ENCODE measurements around the gene ANO7. TPM values are rescaled to one million over a fixed set of nuclear protein-coding genes. Genes with fewer than 3 reads are reported as not detected.

ANO7 gene
- polyA plus RNA-seq, 1 donor from 2014 or later = not detected

DNA sequence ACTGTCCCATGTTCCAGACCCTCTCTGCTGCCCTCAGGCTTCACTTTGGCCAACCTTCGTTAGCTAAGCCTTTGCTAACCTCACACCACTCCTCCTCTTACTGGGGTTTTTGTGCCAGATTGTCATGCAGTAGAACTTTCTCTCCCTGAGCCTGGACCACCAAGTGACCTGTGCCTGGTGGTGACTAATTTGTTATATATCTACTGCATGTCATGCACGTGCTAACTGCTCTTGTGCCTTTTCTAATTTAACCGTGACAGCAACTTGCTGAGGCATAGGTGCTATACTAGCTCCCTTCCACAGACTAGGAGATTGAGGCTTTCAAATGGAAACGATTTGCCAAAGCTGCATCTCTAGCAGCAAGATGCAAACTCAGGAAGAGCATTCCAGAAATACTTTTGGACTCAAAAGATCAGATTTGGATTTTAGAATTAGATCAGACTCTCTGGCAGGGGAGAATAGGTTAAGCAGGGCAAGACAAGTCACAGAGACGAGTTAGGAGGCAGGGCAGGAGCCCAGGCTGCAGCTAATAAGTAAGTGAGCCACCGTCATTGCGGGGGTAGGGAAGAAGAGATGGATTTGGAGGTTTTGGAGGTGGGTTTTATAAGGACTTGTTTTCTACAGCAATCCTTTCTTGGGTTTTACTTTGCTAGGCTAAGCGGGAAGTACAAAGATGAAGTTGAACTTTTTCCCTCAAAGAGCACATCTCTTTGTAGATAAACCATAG is 36.4 kb upstream of the ANO7 start:
- Histone ChIP-seq H3K9ac (ENCODE audit: low read length) (no peak overlapping the region), H3K9me3 (ENCODE audit: low read length) (no peaks in the 10 kb centered on the region), H3K4me3 (ENCODE audit: low read length) (peak overlapping the region; percentile 98), H3K36me3 (ENCODE audit: insufficient read depth, low read length) (no peaks in the 10 kb centered on the region), H2AFZ (ENCODE audit: low read depth, low read length) (no peak overlapping the region), H4K20me1 (ENCODE audit: insufficient read depth) (no peaks in the 10 kb centered on the region), H3K9me2 (ENCODE audit: insufficient read depth, low read length) (no peaks in the 10 kb centered on the region), H3K79me2 (replicated peaks; ENCODE audit: insufficient read depth, low read length) (peaks cover 7% of the 10 kb centered on the region), H3F3A (ENCODE audit: insufficient read depth, low read length, poor library complexity, severe bottlenecking) (no peaks in the 10 kb centered on the region), H3K27me3 (ENCODE audit: insufficient read depth, low read depth, low read length) (no peaks in the 10 kb centered on the region), H3K27ac (ENCODE audit: low read length) (no peak overlapping the region), H3K4me2 (ENCODE audit: low read length) (no peak overlapping the region)
- TF ChIP-seq TAF1 (IDR thresholded peaks at IDR 0.05; ENCODE audit: low read depth) = no peak
- TF ChIP-seq, protein P1, sequence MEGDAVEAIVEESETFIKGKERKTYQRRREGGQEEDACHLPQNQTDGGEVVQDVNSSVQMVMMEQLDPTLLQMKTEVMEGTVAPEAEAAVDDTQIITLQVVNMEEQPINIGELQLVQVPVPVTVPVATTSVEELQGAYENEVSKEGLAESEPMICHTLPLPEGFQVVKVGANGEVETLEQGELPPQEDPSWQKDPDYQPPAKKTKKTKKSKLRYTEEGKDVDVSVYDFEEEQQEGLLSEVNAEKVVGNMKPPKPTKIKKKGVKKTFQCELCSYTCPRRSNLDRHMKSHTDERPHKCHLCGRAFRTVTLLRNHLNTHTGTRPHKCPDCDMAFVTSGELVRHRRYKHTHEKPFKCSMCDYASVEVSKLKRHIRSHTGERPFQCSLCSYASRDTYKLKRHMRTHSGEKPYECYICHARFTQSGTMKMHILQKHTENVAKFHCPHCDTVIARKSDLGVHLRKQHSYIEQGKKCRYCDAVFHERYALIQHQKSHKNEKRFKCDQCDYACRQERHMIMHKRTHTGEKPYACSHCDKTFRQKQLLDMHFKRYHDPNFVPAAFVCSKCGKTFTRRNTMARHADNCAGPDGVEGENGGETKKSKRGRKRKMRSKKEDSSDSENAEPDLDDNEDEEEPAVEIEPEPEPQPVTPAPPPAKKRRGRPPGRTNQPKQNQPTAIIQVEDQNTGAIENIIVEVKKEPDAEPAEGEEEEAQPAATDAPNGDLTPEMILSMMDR (IDR thresholded peaks at IDR 0.05; ENCODE audit: poor library complexity, severe bottlenecking) = no peak
- TF ChIP-seq SMC3 (conservative IDR thresholded peaks at IDR 0.05; ENCODE audit: poor library complexity) = no peak
- TF ChIP-seq, protein P2, sequence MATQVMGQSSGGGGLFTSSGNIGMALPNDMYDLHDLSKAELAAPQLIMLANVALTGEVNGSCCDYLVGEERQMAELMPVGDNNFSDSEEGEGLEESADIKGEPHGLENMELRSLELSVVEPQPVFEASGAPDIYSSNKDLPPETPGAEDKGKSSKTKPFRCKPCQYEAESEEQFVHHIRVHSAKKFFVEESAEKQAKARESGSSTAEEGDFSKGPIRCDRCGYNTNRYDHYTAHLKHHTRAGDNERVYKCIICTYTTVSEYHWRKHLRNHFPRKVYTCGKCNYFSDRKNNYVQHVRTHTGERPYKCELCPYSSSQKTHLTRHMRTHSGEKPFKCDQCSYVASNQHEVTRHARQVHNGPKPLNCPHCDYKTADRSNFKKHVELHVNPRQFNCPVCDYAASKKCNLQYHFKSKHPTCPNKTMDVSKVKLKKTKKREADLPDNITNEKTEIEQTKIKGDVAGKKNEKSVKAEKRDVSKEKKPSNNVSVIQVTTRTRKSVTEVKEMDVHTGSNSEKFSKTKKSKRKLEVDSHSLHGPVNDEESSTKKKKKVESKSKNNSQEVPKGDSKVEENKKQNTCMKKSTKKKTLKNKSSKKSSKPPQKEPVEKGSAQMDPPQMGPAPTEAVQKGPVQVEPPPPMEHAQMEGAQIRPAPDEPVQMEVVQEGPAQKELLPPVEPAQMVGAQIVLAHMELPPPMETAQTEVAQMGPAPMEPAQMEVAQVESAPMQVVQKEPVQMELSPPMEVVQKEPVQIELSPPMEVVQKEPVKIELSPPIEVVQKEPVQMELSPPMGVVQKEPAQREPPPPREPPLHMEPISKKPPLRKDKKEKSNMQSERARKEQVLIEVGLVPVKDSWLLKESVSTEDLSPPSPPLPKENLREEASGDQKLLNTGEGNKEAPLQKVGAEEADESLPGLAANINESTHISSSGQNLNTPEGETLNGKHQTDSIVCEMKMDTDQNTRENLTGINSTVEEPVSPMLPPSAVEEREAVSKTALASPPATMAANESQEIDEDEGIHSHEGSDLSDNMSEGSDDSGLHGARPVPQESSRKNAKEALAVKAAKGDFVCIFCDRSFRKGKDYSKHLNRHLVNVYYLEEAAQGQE (IDR thresholded peaks at IDR 0.05; ENCODE audit: borderline replicate concordance) = no peak
- no peak for TF ChIP-seq RAD21 (conservative IDR thresholded peaks at IDR 0.05)
- no peak for TF ChIP-seq EP300 (conservative IDR thresholded peaks at IDR 0.05; ENCODE audit: poor library complexity, severe bottlenecking)
- no peak for TF ChIP-seq POLR2AphosphoS5 (IDR thresholded peaks at IDR 0.05)

DNA sequence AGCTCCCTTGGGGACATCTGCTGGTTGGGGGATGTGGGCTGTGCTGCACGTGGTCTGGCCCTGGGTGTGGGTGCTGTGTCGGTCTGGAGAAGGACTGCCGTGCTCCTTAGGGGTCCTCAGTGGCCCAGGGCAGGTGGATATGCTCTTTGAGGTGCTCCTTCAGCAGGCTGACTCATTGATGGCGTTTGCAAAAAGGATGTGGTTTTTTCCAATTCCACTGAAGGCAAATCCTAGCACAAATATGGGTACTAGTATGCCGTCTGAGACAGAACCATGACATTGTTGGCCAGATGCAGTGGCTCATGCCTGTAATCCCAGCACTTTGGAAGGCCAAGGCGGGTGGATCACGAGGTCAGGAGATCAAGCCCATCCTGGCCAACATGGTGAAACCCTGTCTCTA is 34.9 kb upstream of the ANO7 start:
- no peak overlapping the region for H3K9ac ChIP-seq (ENCODE audit: low read length)
- H3K4me2 ChIP-seq (ENCODE audit: low read length) = no peak overlapping the region
- no peak overlapping the region for H3K27ac ChIP-seq (ENCODE audit: low read length)
- no peak overlapping the region for H2AFZ ChIP-seq (ENCODE audit: low read depth, low read length)
- H3K4me3 ChIP-seq (ENCODE audit: low read length) = no peak overlapping the region
- H3K27me3 ChIP-seq (ENCODE audit: insufficient read depth, low read depth, low read length) = no peaks in the 10 kb centered on the region
- no peak for TF ChIP-seq RAD21 (conservative IDR thresholded peaks at IDR 0.05)
- no peak for TF ChIP-seq POLR2AphosphoS5 (IDR thresholded peaks at IDR 0.05)
- TF ChIP-seq, protein P2 (IDR thresholded peaks at IDR 0.05; ENCODE audit: borderline replicate concordance) = no peak
- TF ChIP-seq, protein P1 (IDR thresholded peaks at IDR 0.05; ENCODE audit: poor library complexity, severe bottlenecking) = no peak
- no peak for TF ChIP-seq MXI1 (conservative IDR thresholded peaks at IDR 0.05; ENCODE audit: poor library complexity, severe bottlenecking)
- no peak for TF ChIP-seq TAF1 (IDR thresholded peaks at IDR 0.05; ENCODE audit: low read depth)
- TF ChIP-seq EP300 (conservative IDR thresholded peaks at IDR 0.05; ENCODE audit: poor library complexity, severe bottlenecking) = no peak
- TF ChIP-seq EZH2 (IDR thresholded peaks at IDR 0.05; ENCODE audit: borderline replicate concordance, insufficient read depth, low read length, poor library complexity, severe bottlenecking) = no peak
- no peak for TF ChIP-seq SMC3 (conservative IDR thresholded peaks at IDR 0.05; ENCODE audit: poor library complexity)
- no peaks in the 10 kb centered on the region for H4K20me1 ChIP-seq (ENCODE audit: insufficient read depth)
- no peaks in the 10 kb centered on the region for H3F3A ChIP-seq (ENCODE audit: insufficient read depth, low read length, poor library complexity, severe bottlenecking)
- H3K9me3 ChIP-seq (ENCODE audit: low read length) = no peaks in the 10 kb centered on the region
- no peaks in the 10 kb centered on the region for H3K36me3 ChIP-seq (ENCODE audit: insufficient read depth, low read length)
- peaks cover 7% of the 10 kb centered on the region for H3K79me2 ChIP-seq (replicated peaks; ENCODE audit: insufficient read depth, low read length)
- no peaks in the 10 kb centered on the region for H3K9me2 ChIP-seq (ENCODE audit: insufficient read depth, low read length)

Data from neural cell (in vitro differentiated cells).